HG03457 (cell line): ENCODE results near the gene PDSS1.
A peak's percentile ranks its signal among the peaks of the same experiment; 100 is the strongest.
"Not testable (repeated sequence)": the region's sequence is repeated elsewhere in the genome, so short reads cannot be mapped to it uniquely, and the experiment has no call there.

Experiments used
- ATAC-seq: cut with Tn5 transposase; IDR thresholded peaks from one replicate; pipeline ENCODE4 v1.9.1; 2021; ENCODE audit warnings: moderate number of reproducible peaks; ENCODE audit not compliant: unreplicated experiment

Gene PDSS1, protein sequence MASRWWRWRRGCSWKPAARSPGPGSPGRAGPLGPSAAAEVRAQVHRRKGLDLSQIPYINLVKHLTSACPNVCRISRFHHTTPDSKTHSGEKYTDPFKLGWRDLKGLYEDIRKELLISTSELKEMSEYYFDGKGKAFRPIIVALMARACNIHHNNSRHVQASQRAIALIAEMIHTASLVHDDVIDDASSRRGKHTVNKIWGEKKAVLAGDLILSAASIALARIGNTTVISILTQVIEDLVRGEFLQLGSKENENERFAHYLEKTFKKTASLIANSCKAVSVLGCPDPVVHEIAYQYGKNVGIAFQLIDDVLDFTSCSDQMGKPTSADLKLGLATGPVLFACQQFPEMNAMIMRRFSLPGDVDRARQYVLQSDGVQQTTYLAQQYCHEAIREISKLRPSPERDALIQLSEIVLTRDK

DNA sequence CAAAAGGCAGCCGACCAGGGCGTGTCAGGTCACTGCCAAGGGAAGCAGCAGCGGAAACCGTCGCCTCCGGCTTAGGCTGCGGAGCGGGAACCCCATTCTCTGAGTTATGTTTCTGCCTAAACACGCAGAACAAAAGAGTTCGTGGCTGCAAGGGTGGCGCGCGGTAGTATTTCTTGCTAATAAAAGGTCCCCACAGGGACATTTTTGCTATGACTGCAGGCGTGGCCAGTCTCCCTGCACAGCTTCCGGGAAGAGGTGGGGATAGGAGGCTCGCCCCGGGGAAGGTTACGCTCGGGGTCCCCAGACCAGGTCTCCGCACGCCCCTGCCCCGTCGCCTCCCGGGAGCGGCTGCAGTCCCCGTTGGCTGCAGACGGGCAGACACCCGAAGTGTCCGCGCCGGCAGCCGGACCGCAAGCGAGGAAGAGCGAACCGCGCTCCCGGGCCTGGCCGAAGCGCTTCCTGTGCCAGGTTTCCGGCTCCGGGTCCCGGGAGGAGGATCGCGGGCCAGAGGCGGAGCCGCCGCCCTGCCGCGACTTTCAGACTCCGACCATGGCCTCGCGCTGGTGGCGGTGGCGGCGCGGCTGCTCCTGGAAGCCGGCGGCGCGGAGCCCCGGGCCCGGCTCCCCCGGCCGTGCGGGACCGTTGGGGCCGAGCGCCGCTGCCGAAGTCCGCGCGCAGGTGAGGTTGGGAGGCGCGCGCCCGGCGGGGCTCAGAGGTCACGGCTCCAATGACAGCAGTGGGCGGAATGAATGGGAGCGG, at the start of gene PDSS1:
Gene PDSS1, plus strand, starts transcription at position 539 of the 759 bp plus-strand sequence. Its CDS starts 11 bp downstream, at position 550.
- peak; percentile 73 for ATAC-seq

DNA sequence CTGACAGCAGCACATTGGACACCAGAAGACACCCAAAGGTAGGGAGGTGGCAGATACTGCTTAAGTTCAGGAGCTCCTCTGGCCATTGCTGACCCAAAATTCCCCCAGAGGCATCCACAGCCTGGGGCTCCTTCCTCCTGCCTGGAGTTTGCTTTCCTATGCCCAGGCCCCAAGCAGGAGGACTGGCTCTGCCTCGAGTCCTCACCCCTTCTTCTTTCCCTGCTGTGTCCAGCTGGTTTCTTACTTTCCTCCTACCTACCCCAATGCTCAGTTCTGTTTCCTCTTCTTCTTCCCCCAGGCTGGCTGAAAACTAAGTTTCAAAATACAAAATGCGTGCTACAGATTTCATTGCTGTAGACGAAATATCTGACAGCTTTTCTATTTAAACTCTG, 49.3 kb upstream of the PDSS1 start:
- ATAC-seq: not testable (repeated sequence)

DNA sequence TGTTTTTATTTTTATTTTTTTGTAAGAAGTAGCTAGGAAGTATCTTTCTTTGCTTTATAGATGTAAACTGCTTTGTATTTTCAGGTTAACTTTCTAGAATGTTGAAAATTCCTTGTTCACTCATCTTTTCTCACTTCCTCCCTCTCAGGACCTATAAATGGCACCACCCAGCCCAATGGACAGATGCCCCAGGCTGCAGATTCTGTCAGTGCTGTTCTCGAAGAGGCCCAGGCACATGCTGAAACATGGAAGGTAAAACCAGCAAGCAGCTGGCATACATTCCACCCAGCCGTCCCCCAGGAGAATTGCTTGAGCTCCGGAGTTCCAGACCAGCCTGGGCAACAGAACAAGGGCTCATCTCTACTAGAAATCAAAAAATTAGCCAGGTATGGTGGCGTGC, 47.1 kb upstream of the PDSS1 start:
- ATAC-seq: no peak

DNA sequence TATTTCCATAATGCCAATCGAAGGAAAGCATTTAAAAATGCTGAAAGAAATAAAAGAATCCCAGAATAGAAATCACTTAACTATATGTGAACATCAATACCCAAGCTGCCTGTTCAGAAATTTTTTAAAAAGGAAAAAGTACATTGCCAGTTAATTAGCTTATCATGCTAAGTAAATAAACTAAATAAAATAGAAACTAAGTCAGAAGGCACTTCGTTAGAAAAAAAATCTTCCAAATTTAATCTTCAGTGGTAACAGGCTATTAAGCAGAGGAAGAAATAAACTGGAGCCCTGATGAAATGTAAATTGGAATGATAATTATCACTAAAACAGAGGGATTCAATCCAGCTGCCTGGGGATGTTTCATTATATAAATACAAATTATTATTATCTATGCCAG, 46.0 kb upstream of the PDSS1 start:
- not testable (repeated sequence) for ATAC-seq

DNA sequence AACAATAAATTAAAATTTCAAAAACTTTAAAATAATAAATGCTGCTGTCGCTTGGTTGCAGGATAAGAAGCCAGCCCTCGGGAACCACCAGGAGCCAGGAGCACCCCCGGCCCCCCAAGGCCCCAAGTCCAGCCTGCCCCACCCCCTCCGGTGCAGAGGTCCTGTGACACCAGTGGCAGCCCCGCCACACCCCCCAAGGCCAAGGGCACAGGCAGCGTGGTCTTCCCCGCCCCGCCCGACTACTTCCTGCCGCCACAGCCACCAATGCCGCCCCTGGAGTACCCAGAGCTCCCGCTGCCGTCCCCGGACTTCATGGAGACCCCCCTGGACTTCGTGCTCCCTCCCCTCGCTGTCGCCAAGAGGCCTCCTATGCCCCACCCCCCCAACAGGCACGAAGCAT, 44.5 kb upstream of the PDSS1 start:
- ATAC-seq: no peak

DNA sequence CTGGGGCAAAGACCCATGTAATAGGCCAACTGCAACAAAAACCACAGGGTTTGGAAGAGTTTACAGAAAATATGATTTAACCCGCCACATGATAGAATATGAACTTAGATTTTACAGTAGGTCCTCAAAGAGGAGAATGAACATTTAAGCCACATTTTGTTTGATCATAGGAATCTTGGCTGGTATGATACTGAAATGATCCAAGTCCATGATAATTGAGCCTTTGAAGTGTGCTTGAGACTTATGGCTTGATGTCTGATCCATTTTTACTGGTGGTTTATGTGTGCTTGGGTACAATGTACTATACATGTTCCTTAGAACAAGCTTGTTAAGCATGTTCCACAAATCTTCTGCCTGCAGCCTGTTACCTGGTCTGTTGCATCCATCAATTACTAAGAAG, 41.8 kb upstream of the PDSS1 start:
- no peak for ATAC-seq

DNA sequence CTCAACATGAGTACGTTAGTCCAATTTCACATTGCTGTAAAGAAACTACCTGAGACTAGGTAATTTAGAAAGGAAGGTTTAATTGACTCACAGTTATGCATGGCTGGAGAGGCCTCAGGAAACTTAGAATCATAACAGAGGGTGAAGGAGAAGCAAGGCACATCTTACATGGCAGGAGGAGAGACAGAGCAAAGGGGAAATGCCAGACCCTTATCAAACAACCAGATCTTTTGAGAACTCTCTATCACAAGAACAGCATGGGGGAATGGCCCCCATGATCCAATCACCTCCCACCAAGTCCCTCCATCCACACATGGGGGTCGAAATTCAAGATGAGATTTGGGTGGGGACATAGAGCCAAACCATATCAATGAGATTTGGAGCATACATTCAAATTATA, 34.6 kb upstream of the PDSS1 start:
- no peak for ATAC-seq

DNA sequence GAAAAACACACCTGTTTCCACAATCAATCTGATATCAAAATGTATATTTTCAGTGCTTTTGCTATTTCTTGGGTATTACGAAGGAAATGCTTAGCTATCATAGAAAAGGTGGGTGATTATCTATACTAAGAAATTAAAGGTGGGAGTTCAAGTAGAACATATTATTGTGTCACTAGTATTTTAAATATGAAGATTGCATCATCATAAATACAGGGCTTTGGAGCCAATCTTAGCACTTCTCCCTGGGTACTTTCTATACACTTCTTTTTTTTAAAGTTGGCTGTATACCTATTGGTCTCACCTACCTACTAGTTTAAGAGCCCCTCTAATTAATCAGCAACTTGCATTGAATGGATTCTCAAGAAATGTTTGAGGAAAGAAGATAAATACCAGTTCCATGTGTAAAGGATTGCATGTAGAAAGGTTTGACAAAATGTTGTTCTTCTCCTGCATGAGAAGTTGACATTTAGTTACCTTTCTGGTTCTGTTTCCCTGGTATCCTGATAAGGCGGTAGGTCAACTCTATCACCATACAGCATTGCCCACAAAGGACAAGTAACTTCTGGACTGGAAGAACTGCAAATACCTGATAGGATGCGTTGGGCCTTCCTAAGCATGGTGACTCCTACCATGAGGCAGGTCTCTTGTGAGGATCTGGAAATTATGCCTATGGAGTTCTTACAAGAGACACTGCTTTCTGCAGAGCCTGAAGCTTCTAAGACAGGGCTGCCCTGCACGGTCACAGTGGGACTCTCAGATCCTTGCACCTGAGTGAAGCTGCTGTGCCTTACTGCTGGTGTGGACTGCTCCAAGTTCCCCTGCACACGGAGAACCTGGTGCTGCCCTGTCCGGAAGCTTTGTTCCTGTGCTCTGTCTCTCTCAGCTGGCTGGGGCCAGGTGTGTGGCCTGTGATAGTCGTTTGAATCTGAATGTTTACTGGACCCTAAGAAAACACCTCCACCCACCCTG, 32.1 kb upstream of the PDSS1 start:
- no peak for ATAC-seq

DNA sequence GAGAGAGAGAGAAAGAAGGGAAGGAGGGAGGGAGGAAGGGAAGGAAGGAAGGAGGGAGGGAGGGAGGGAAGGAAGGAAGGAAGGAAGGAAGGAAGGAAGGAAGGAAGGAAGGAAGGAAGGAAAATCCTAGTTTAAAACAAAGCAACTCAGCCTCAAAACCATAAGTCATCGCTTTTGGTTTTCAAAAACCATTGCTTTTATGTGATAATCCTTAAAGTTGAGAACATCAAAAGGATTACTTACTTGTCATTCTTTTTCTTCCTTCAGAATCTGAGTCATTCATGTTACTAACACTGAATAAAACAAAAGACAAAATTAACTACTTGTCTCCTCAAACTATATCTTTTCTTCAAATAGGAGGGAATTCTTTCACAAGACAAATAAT, 21.6 kb upstream of the PDSS1 start:
- no peak for ATAC-seq

DNA sequence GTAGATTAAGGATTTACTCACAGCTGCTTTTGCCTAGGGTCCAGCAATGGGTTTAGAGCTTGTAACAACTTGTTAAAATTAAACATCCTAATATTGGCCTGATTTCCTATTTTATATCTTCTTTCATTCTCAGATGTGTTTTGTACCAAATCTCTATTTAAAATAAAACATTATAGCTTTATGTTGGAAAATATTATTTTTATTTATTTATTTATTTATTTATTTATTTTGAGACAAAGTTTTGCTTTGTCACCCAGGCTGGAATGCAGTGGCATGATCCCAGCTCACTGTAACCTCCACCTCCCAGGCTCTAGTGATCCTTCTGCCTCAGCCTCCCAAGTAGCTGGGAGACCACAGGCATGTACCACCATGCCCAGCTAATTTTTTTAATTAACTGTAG, 17.9 kb upstream of the PDSS1 start:
- ATAC-seq: no peak

DNA sequence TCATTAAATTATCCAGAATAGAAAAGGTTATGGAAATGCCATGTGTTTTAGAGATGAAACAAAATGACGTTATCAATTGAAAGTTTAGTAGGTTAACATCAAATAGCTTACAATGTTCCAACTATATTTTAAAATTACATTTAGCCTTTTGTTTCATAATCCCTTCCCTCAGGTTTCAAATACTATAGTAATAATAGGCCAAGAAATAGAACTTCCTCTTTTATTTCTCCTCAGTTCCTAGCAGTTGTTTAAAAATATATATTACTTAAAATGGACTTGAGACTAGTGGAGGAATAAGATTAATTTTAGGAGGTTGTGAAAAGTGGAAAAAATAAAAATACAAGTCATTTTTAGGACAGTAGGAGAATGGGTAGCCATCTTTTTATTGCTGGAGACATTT, 16.4 kb upstream of the PDSS1 start:
- no peak for ATAC-seq

DNA sequence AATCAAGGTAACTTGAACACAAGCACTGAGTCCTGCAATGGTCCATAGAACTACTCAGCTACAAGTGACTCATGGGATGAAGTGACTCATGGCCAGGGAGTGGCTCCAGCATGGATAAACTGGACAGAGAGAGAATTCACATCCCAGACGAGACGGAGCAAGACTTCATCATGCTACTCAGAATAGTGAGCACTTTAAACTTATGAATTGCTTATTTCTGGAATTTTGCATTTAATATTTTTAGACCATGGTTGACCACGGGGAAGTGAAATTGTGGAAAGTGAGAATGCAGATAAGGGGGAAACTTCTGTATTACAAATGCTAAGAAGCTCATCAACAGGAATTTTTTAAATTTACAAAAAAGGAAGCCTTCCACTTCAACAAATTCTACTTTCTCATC, 15.5 kb upstream of the PDSS1 start:
- not testable (repeated sequence) for ATAC-seq

DNA sequence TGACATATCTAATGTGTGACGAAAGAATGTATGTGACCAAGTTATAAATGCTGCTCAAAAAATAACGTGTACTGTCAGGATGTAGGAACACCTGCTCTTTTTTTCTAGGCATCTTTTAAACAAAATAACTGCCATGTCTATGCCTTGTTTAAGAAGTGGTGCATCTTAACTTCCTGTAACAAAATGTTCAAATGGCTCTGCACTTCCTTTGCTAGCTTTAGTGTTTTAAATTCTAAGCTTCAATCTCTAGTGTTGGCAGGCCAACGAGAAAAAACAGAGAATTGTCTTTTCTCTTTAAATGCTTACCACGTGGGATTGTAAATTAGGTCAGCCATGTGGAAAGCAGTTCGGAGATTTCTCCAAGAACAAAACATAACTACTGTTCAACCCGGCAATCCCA, 14.6 kb upstream of the PDSS1 start:
- no peak for ATAC-seq

DNA sequence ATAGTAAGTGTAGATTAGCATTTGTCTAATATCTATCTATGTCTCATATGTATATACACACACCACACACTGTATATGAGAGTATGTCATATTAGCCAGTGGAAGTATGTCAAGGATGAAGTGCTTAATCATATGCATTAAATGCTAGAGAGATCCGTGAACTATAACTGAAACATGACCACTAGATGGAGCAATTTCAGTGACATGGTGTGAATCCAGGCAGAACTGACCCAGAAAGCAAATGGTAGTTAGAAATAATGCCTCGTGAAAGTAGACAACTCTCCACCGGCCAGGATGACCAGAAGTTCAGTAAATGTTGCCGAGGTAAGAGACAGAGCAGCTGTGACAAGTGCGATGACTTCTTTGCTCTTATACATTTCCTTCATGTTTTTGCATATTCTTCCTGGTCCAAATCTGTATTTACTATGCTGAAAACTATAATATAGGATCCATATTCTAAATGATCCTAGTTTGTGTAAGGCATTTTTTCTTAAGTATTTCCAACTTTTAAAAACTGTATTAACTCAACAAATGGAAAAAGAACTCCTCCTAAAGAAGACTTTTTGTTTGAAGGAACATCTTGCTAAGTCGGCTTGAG, 12.7 kb upstream of the PDSS1 start:
- ATAC-seq: peak; percentile 86

DNA sequence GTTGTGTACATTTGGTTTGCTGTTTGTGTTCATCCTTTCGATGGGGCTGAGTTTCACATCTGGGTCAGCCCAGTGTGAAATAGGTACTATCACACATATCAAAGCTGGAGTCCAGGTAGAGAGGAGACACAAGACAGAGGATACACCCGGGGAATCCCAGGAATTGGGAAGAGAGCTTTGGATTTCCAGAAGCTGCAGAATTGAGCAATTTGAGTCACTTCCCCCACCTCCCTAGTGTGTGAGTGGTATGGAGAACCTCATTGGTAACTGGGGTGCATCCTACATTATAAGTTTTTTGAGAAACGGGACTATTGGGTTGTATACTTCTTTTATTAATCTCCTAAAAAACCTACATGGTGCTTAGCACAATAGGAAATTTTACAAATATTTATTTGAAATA, 12.1 kb upstream of the PDSS1 start:
- ATAC-seq: no peak

DNA sequence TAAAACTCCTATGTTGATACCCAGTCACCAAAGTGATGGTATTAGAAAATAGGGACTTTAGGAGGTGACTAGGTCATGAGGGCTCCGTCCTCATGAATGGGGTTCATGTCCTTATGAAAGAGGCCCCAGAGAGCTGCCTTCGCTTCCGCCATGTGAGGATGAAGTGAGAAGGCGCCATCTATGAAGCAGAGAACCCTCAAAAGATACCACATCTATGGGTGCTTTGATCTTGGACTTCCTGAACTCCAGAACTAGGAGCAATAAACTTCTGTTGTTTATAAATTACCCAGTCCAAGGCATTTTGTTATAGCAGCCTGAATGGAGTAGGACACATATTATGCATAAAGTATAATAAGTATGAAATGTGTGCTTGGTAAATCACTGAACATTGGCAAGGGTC, 8.1 kb upstream of the PDSS1 start:
- no peak for ATAC-seq

DNA sequence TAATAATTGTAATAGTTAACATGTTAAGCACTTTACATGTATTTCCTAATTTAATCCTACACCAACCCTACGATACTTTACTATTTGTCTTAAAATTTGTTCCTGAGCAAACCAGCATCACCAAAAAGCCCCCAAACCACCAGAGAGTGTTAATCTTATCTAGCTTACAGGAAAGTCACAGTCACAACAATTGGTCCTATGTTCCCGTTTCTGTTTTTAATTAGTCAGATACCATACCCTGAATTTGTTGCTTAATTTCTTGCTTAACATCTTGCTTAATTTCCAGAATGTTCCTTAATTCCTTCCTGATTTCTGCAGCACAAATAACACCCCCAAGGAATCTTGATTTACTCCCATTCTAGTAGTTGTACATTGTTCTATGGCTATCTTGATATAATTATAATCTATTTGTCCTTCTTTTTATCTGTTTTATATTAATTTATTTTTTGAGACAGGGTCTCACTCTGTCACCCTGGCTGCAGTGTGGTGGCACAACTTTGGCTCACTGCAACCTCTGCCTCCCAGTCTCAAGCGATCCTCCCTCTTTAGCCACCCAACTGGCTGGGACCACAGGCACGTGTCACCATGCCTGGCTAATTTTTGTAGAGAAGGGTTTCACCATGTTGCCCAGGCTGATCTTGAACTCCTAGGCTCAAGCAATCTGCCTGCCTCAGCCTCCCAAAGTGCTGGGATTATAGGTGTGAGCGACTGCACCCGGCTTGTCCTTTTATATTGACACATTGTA, 6.6 kb upstream of the PDSS1 start:
- ATAC-seq: no peak

DNA sequence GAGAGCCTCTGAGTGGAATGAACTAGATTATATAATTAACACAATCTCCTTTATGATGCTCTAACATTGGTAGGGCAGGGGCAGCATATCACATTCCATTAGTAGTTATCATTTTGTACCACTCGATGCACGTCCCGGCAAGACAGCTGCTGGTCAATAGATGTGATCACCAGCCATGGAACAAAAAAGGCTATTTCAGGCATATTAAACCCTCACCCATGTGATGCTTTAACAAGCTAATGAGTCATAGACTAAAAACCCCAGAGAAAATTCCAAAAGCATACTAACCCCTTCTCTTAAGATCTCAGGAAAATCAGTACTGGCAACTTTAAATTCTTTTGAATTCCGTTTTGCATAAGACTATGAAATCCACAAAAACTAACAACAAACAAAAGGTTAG, 3.0 kb upstream of the PDSS1 start:
- ATAC-seq: not testable (repeated sequence)

DNA sequence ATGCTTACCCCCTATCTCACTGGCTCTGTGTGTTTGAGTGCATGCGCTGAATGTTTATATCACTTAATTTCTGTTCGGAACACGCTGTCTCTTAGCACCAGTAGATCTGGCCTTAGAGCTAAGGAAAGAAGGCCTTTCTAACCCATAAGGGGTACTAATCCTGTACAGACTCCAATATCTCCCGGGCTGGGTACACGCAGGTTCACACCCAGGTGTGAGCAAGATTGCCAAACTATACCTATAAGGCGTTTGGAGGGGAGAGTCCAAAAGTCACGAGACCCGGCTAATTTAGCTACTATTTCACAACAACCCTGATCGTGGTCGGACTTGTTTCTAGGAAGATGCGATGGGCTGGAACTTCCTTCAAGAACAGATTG, 727 bp upstream of the PDSS1 start:
- ATAC-seq: no peak

DNA sequence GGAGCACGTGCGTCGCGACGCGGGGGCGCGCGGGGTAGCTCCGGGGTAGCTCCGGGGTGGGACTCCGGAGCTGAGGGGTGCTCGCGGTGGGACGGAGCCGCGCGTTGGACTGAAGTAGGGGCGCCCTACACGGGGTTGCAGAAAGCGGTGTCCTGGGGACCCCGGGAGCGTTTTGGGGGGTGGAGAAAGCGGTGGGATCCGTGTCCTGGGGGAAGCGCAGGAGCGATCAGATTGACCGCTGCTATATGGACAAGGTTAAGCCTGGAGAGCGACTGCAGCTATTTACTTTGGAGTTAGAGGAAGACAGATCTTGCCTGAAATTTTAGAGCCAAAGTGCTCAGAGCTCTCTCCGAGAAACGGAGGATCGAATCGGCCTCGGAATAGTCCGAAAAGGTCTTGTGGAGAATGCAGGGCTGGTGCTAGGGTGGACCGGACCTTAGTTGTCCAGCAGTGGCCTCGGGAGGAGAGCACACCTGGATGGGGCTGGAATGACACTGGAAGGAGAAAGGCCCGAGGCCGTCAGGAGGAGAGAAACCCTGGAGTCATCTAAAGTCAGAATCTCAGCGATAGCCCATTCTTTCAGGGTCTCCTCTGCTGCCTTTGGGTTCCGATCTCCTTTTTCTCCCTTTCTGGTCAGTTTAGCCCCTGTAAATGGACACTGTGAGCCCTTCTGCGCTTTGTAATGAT, 564 bp downstream of the PDSS1 start:
- no peak for ATAC-seq
